Esophagus squamous epithelium (tissue), 4 donors: Measurements from ENCODE around the gene KPNA2.

Experiments
- CTCF ChIP-seq, 6 experiments: fragments of 450-650 bp in 4 of 6; fragments of 200-600 bp in 2 of 6; sonication (generic) in 2 of 6; IDR thresholded peaks; one replicate each; pipeline ENCODE4 v1.5.1; 2016 to 2019; ENCODE audit warnings: antibody characterized with exemption in 6 of 6, mild to moderate bottlenecking in 4 of 6, moderate library complexity in 4 of 6
- POLR2A ChIP-seq, 4 donors: fragments of 450-650 bp; IDR thresholded peaks; one replicate each; pipeline ENCODE4 v1.6.1; 2017; ENCODE audit warnings: antibody characterized with exemption in 4 of 4, mild to moderate bottlenecking in 4 of 4, moderate library complexity in 3 of 4

DNA sequence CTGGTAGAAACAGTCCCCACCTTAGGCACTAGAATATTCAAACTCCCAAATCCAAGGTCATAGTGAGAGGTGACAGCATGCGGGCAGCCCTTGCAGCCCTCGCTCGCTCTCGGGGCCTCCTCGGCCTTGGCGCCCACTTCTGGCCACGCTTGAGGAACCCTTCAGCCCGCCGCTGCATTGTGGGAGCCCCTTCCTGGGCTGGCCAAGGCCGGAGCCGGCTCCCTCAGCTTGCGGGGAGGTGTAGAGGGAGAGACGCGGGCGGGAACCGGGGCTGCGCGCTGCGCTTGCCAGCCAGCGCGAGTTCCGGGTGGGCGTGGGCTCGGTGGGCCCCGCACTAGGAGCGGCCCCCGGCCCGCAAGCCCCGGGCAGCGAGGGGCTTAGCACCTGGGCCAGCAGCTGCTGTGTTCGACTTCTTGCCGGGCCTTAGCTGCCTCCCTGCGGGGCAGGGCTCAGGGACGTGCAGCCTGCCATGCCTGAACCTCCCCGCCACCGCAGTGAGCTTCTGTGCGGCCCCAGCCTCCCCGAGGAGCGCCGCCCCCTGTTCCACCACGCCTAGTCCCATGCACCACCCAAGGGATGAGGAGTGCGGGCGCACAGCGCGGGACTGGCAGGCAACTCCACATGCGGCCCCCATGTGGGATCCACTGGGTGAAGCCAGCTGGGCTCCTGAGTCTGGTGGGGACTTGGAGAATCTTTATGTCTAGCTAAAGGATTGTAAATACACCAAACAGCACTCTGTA is 45.0 kb downstream of the KPNA2 start:
- TF ChIP-seq CTCF (IDR thresholded peaks at IDR 0.05): no peak
- no peak for TF ChIP-seq POLR2A (IDR thresholded peaks at IDR 0.05)
